ENCODE measurements around the gene ADAMTS17. TPM values are rescaled to one million over a fixed set of nuclear protein-coding genes. Genes with fewer than 3 reads are reported as not detected.

Gene ADAMTS17
- total RNA-seq, result 2.3 TPM

GRCh38 chr15:100341750-100342560, at the start of gene ADAMTS17:
TSS of gene ADAMTS17 (minus strand) at chr15:100341975. CDS start at chr15:100341899, 76 bp downstream.
- peak; percentile 97 for DNase-seq (ENCODE audit: low spot score)
- intact Hi-C loops (cut with DNase I), result loop anchor here (5.0 to 10.0 kb wide), 2 partner anchors 407 to 950 kb away; no protein-coding TSS in a partner anchor
- peak; percentile 99 for ATAC-seq

- ATAC-seq (no peak), DNase-seq (ENCODE audit: low spot score) (no peak)
- intact Hi-C loops (cut with DNase I), result no loop called here
Observed at GRCh38 chr15:100385300-100386050, 43.7 kb upstream of the ADAMTS17 start.

- no peak for ATAC-seq
- no peak for DNase-seq (ENCODE audit: low spot score)
- intact Hi-C loops (cut with DNase I), result loop anchor here (5.0 kb wide), 1 partner anchor 1277 kb away; the partner anchor contains the start of gene SYNM
Observed at GRCh38 chr15:100384108-100384410, 42.3 kb upstream of the ADAMTS17 start.

- intact Hi-C loops (cut with DNase I), result loop anchor here (5.0 kb wide), 1 partner anchor 1276 kb away; the partner anchor contains the start of gene SYNM
- no peak for DNase-seq (ENCODE audit: low spot score)
- ATAC-seq, result peak; percentile 67
Observed at GRCh38 chr15:100383302-100384107, 41.7 kb upstream of the ADAMTS17 start.

GRCh38 chr15:100373942-100374341, 32.2 kb upstream of the ADAMTS17 start:
- ATAC-seq (no peak), DNase-seq (ENCODE audit: low spot score) (no peak)
- intact Hi-C loops (cut with DNase I), result no loop called here

GRCh38 chr15:100373120-100373896, 31.5 kb upstream of the ADAMTS17 start:
- DNase-seq (ENCODE audit: low spot score) (no peak), ATAC-seq (peak; percentile 62)
- intact Hi-C loops (cut with DNase I), result no loop called here

- intact Hi-C loops (cut with DNase I), result no loop called here
- DNase-seq (ENCODE audit: low spot score), result no peak
- ATAC-seq, result peak; percentile 89
Observed at GRCh38 chr15:100372739-100373119, 31.0 kb upstream of the ADAMTS17 start.

GRCh38 chr15:100355342-100355741, 13.6 kb upstream of the ADAMTS17 start:
- no peak for ATAC-seq
- DNase-seq (ENCODE audit: low spot score), result no peak

GRCh38 chr15:100353449-100353848, 11.7 kb upstream of the ADAMTS17 start:
- intact Hi-C loops (cut with DNase I), result no loop called here
- ATAC-seq (no peak), DNase-seq (ENCODE audit: low spot score) (no peak)

More at GRCh38 chr15:100355342-100355741, 13.6 kb upstream of the ADAMTS17 start:
- intact Hi-C loops (cut with DNase I), result no loop called here

- peak; percentile 85 for ATAC-seq
- intact Hi-C loops (cut with DNase I), result no loop called here
- no peak for DNase-seq (ENCODE audit: low spot score)
Observed at GRCh38 chr15:100350434-100351226, 8.9 kb upstream of the ADAMTS17 start.

GRCh38 chr15:100349696-100350433, 8.1 kb upstream of the ADAMTS17 start:
- intact Hi-C loops (cut with DNase I), result loop anchor here (10.0 kb wide), 1 partner anchor 415 kb away; no protein-coding TSS in a partner anchor
- DNase-seq (ENCODE audit: low spot score) (peak; percentile 97), ATAC-seq (peak; percentile 98)

GRCh38 chr15:100349321-100349695, 7.5 kb upstream of the ADAMTS17 start:
- no peak for DNase-seq (ENCODE audit: low spot score)
- no peak for ATAC-seq
- intact Hi-C loops (cut with DNase I), result loop anchor here (10.0 kb wide), 1 partner anchor 415 kb away; no protein-coding TSS in a partner anchor

- ATAC-seq, result no peak
- DNase-seq (ENCODE audit: low spot score), result no peak
- intact Hi-C loops (cut with DNase I), result loop anchor here (10.0 kb wide), 1 partner anchor 414 kb away; no protein-coding TSS in a partner anchor
Observed at GRCh38 chr15:100348578-100348977, 6.8 kb upstream of the ADAMTS17 start.

- DNase-seq (ENCODE audit: low spot score), result no peak
- intact Hi-C loops (cut with DNase I), result loop anchor here (10.0 kb wide), 1 partner anchor 412 kb away; no protein-coding TSS in a partner anchor
- ATAC-seq, result no peak
Observed at GRCh38 chr15:100346866-100347512, 5.2 kb upstream of the ADAMTS17 start.

GRCh38 chr15:100345438-100345837, 3.7 kb upstream of the ADAMTS17 start:
- no peak for ATAC-seq
- intact Hi-C loops (cut with DNase I), result loop anchor here (10.0 kb wide), 1 partner anchor 411 kb away; no protein-coding TSS in a partner anchor
- no peak for DNase-seq (ENCODE audit: low spot score)

GRCh38 chr15:100343251-100343650, 1.5 kb upstream of the ADAMTS17 start:
- intact Hi-C loops (cut with DNase I), result loop anchor here (5.0 to 10.0 kb wide), 2 partner anchors 408 to 949 kb away; no protein-coding TSS in a partner anchor
- no peak for ATAC-seq
- DNase-seq (ENCODE audit: low spot score), result no peak
